ENCODE measurements around the gene CSF2RB. TPM values are rescaled to one million over a fixed set of nuclear protein-coding genes. Genes with fewer than 3 reads are reported as not detected.

The CSF2RB gene
- total RNA-seq, 1 experiment from 2014 or later, result not detected

DNA sequence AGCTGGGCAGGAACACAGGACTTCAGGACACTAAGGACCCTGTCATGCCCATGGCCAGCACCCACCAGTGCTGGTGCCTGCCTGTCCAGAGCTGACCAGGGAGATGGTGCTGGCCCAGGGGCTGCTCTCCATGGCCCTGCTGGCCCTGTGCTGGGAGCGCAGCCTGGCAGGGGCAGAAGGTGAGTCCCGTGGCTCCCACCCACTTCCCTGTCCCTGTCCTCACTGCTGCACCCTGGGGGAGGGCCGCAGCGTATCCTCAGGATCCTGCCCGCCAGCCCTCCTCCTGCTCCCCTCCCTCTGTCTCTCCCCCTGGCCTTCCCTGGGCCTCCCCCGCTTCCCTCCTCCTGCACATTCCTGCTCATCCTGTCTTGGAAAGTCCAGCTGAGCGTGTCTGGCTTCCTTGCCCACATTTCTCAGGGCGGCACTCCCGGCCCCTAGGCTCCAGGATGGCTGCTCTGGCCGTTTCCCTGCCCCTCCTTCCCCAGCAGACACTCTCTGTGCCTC is 8.7 kb downstream of the CSF2RB start:
- peak; percentile 86 for DNase-seq
- Histone ChIP-seq H3K36me3 (replicated peaks; ENCODE audit: control insufficient read depth, insufficient read depth, low read length) (no peaks in the 10 kb centered on the region), H3K4me3 (ENCODE audit: insufficient read depth, low read depth, low read length) (no peak overlapping the region), H3K27me3 (ENCODE audit: control insufficient read depth, insufficient read depth, low read length) (no peaks in the 10 kb centered on the region)

DNA sequence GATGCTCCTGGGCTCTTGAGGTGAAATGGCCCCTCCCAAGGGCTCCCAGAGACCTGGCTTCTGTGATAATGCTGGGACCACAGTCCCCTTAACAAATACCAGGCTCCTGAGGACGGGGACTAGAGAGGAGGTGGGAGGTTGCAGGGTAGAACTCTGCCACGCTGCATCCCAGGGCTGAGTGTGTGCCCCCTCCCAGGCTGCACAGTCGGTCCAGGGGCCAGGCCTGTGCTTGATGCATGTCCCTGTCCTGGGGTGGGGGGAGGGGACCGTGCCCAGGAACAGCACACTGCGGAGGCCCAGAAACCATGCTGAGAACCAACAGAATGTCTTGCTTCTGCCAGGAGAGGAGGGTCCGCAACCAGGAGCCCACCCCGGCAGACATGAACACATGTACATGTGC is 9.3 kb downstream of the CSF2RB start:
- DNase-seq, result peak; percentile 54
- Histone ChIP-seq H3K36me3 (replicated peaks; ENCODE audit: control insufficient read depth, insufficient read depth, low read length) (no peaks in the 10 kb centered on the region), H3K4me3 (ENCODE audit: insufficient read depth, low read depth, low read length) (no peak overlapping the region), H3K27me3 (ENCODE audit: control insufficient read depth, insufficient read depth, low read length) (no peaks in the 10 kb centered on the region)

DNA sequence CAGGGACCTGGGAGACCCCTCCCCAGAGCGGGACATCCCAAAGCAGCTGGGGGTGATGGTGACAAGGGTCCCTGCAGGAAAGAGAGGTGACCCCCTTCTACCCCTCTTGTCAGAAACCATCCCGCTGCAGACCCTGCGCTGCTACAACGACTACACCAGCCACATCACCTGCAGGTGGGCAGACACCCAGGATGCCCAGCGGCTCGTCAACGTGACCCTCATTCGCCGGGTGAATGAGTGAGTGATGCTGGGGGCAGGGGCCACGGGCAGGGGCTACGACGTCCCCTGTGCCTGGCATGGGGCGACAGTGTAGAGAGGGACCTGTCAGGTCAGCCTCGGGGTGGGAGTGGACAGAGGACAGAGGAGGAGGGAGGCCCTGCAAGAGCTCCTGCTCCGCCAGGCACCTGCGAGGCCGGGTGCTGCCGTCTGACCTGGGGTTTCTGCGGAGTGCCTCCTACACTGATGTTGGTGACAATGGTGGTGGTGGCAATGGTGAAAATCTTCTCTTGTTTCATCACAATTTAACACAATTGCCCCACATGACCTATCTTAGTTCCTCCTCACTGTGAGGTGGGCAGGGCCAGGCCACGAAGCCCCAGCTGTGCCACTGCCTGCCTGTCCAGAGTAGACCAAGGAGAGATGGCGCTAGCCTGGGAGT is 9.8 kb downstream of the CSF2RB start:
- Histone ChIP-seq H3K36me3 (replicated peaks; ENCODE audit: control insufficient read depth, insufficient read depth, low read length) (no peaks in the 10 kb centered on the region), H3K4me3 (ENCODE audit: insufficient read depth, low read depth, low read length) (no peak overlapping the region), H3K27me3 (ENCODE audit: control insufficient read depth, insufficient read depth, low read length) (no peaks in the 10 kb centered on the region)
- DNase-seq, result peak; percentile 49

DNA sequence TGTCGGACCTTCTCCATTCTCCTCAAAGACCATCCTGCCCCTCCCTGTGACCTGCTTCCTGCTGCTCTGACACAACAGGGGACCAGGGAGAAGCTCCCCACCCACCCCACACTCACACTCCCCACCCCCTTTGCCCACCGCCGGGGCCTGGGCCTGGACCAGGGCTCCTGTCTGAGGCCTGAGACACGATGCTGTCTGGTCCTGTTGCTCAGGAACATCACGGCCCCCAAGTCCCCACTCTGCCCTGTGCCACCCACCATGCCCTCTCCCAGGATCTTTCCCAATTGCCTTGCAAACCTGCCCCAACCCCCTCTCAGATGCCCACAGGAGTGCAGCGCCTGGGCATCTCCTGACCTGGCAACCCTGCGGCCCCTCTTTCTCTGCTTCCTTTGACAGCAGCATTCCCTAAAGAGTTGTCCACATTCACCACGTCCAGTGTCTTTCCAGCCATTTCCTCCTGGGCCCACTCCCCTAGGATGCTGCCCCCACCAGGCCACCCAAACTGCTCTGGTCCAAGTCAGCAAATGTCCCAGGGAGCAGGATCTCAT is 10.8 kb downstream of the CSF2RB start:
- Histone ChIP-seq H3K4me3 (ENCODE audit: insufficient read depth, low read depth, low read length) (no peak overlapping the region), H3K36me3 (replicated peaks; ENCODE audit: control insufficient read depth, insufficient read depth, low read length) (no peaks in the 10 kb centered on the region), H3K27me3 (ENCODE audit: control insufficient read depth, insufficient read depth, low read length) (no peaks in the 10 kb centered on the region)
- DNase-seq, result peak; percentile 48

- Histone ChIP-seq H3K4me3 (ENCODE audit: insufficient read depth, low read depth, low read length) (no peak overlapping the region), H3K27me3 (ENCODE audit: control insufficient read depth, insufficient read depth, low read length) (no peaks in the 10 kb centered on the region), H3K36me3 (replicated peaks; ENCODE audit: control insufficient read depth, insufficient read depth, low read length) (no peaks in the 10 kb centered on the region)
- DNase-seq, result peak; percentile 29
Measured at GRCh38 chr22:36925388-36926290, 12.2 kb downstream of the CSF2RB start.

- no peaks in the 10 kb centered on the region for H3K36me3 ChIP-seq (replicated peaks; ENCODE audit: control insufficient read depth, insufficient read depth, low read length)
- DNase-seq, result no peak
- no peaks in the 10 kb centered on the region for H3K27me3 ChIP-seq (ENCODE audit: control insufficient read depth, insufficient read depth, low read length)
- no peak overlapping the region for H3K4me3 ChIP-seq (ENCODE audit: insufficient read depth, low read depth, low read length)
Measured at GRCh38 chr22:36926309-36926708, 12.9 kb downstream of the CSF2RB start.

- H3K27me3 ChIP-seq (ENCODE audit: control insufficient read depth, insufficient read depth, low read length), result no peaks in the 10 kb centered on the region
- no peak overlapping the region for H3K4me3 ChIP-seq (ENCODE audit: insufficient read depth, low read depth, low read length)
- DNase-seq, result peak; percentile 16
- H3K36me3 ChIP-seq (replicated peaks; ENCODE audit: control insufficient read depth, insufficient read depth, low read length), result no peaks in the 10 kb centered on the region
Measured at GRCh38 chr22:36926721-36927435, 13.4 kb downstream of the CSF2RB start.

DNA sequence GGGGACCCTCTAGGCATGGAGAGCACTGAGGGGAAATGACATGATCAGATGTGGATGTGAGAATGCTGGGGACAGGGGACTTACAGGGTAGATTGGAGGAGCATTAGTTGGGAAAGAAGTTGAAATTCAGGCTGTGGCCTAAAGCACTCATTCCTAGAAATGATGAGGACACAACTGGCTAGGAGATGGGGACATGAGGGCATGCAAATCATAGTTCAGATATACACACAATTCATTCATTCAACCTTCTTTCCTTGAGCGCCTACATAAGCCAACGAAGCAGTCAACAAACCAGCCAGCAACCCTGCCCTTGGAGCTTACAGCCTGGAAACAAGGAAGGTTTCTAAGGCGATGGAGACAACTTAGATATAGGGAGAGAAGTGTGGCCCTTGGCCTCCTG is 14.2 kb downstream of the CSF2RB start:
- no peak overlapping the region for H3K4me3 ChIP-seq (ENCODE audit: insufficient read depth, low read depth, low read length)
- H3K36me3 ChIP-seq (replicated peaks; ENCODE audit: control insufficient read depth, insufficient read depth, low read length), result no peaks in the 10 kb centered on the region
- DNase-seq, result no peak
- H3K27me3 ChIP-seq (ENCODE audit: control insufficient read depth, insufficient read depth, low read length), result no peaks in the 10 kb centered on the region

GRCh38 chr22:36928196-36928595 is 14.8 kb downstream of the CSF2RB start:
- no peaks in the 10 kb centered on the region for H3K27me3 ChIP-seq (ENCODE audit: control insufficient read depth, insufficient read depth, low read length)
- DNase-seq, result peak; percentile 36
- H3K4me3 ChIP-seq (ENCODE audit: insufficient read depth, low read depth, low read length), result no peak overlapping the region
- no peaks in the 10 kb centered on the region for H3K36me3 ChIP-seq (replicated peaks; ENCODE audit: control insufficient read depth, insufficient read depth, low read length)

DNA sequence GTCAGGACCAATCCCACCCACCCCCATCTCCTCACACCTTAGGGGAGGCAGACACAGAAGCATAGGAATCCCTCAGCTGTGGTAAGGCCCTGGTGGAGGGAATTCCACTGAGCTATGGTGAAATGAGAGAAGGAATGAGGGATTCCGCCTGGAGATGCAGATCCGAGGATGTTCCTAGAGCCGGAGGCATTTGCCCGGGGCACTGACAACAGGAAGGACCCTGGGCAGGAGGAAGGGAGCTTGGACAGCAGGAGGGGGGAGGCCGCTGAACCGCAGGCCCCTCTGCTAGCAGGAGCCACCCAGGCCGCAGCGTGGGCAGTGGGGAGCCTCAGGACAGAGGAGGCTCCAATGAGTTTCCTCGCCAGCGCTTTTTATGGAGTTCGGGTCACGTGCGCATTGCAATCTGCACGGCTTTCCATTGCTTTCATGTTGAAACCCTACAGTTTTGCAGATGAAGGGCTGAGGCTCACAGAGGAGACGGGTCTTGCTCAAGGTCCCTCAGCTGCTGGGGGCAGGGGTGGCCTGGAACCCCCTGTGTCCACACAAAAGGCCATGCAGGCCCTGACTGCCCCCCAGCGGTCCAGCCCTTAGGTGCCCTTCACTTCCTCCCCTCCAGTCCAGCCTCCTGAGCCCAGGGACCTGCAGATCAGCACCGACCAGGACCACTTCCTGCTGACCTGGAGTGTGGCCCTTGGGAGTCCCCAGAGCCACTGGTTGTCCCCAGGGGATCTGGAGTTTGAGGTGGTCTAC is 15.5 kb downstream of the CSF2RB start:
- peak; percentile 69 for DNase-seq

DNA sequence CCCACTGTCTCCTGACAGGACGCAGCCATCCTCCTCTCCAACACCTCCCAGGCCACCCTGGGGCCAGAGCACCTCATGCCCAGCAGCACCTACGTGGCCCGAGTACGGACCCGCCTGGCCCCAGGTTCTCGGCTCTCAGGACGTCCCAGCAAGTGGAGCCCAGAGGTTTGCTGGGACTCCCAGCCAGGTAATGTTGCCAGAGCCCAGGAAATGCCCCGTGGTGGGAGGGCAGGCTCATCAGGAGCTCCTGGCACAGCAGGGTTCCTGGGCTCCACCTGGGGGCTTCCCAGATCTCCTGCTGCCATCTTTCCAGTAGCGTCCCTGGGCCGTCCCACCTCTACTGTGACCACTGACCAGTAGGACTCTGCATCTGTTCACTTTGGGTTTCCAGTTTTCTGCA is 16.2 kb downstream of the CSF2RB start:
- no peaks in the 10 kb centered on the region for H3K36me3 ChIP-seq (replicated peaks; ENCODE audit: control insufficient read depth, insufficient read depth, low read length)
- H3K27me3 ChIP-seq (ENCODE audit: control insufficient read depth, insufficient read depth, low read length), result no peaks in the 10 kb centered on the region
- DNase-seq, result peak; percentile 45
- H3K4me3 ChIP-seq (ENCODE audit: insufficient read depth, low read depth, low read length), result no peak overlapping the region

More for the DNA sequence above, 15.5 kb downstream of the CSF2RB start:
- Histone ChIP-seq H3K36me3 (replicated peaks; ENCODE audit: control insufficient read depth, insufficient read depth, low read length) (no peaks in the 10 kb centered on the region), H3K4me3 (ENCODE audit: insufficient read depth, low read depth, low read length) (no peak overlapping the region), H3K27me3 (ENCODE audit: control insufficient read depth, insufficient read depth, low read length) (no peaks in the 10 kb centered on the region)

- peak; percentile 42 for DNase-seq
- no peaks in the 10 kb centered on the region for H3K36me3 ChIP-seq (replicated peaks; ENCODE audit: control insufficient read depth, insufficient read depth, low read length)
- H3K27me3 ChIP-seq (ENCODE audit: control insufficient read depth, insufficient read depth, low read length), result no peaks in the 10 kb centered on the region
- no peak overlapping the region for H3K4me3 ChIP-seq (ENCODE audit: insufficient read depth, low read depth, low read length)
Measured at GRCh38 chr22:36930041-36930935, 16.9 kb downstream of the CSF2RB start.

GRCh38 chr22:36931446-36931845 is 18.0 kb downstream of the CSF2RB start:
- Histone ChIP-seq H3K36me3 (replicated peaks; ENCODE audit: control insufficient read depth, insufficient read depth, low read length) (no peaks in the 10 kb centered on the region), H3K27me3 (ENCODE audit: control insufficient read depth, insufficient read depth, low read length) (no peaks in the 10 kb centered on the region), H3K4me3 (ENCODE audit: insufficient read depth, low read depth, low read length) (no peak overlapping the region)
- no peak for DNase-seq
